HG03280 (cell line): ENCODE results near the gene DNAAF3.
A peak's percentile ranks its signal among the peaks of the same experiment; 100 is the strongest.
"Not testable (repeated sequence)": the region's sequence is repeated elsewhere in the genome, so short reads cannot be mapped to it uniquely, and the experiment has no call there.

Experiments
- ATAC-seq: cut with Tn5 transposase; IDR thresholded peaks from one replicate; pipeline ENCODE4 v1.9.1; 2021; ENCODE audit warnings: mild to moderate bottlenecking, moderate library complexity; ENCODE audit not compliant: unreplicated experiment

The DNAAF3 gene

DNA sequence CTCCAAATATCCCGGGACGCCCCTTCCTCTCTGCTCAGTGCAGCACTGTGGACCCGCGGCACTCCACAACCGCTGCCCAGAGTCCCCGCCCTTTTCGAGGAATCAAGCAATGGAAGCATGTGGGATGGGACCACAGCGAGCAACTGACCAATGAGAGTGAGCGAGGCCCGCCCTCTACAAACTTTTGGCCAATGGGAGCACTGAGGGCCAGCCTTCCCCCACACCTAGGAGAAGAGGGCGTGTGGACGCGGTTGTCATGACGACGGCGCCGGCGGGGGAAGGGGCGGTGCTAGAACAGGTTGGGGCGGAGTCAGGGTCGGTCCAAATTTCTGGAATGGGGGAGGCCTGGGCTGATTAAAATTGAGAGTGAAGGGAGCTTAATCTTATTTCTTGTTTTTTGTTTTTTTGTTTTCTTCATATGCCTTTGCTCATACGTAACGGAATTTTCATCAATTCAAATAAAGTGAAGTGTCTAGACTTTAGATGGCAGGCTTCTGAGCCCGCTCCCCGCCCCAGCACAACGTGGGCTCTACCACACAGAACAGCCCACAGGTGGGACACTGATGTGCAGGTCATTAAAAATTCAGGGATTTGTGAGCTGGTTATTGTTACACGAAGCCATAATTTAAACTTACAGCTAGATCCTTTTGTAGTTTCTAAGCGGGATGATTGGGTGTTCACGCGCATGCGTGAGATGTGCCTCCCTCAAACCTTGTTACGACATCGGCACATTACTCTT, at the start of gene DNAAF3:
Gene DNAAF3, minus strand, starts transcription at position 84 of the 739 bp plus-strand sequence. CDS start 200 bp downstream, outside the sequence.
- peak; percentile 70 for ATAC-seq

DNA sequence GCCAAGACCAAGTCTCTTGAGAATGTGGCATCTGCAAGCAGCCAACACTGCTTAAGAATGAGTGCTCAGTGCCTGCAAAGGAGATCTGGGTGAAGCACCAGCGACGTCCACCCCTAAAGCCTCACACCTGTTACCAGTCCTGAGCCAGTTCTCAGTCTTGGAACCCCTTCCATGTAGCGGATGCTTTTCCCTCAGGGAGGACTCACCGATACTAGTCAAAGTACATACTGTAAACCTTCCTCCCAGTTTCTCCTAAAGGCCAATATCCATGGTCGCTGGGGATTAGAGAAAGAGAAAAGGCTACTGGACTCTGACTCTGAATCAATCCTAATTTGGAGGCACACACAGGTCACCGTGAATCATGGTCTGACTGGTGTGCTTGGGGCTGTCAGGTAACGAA, 47.1 kb upstream of the DNAAF3 start:
- no peak for ATAC-seq

DNA sequence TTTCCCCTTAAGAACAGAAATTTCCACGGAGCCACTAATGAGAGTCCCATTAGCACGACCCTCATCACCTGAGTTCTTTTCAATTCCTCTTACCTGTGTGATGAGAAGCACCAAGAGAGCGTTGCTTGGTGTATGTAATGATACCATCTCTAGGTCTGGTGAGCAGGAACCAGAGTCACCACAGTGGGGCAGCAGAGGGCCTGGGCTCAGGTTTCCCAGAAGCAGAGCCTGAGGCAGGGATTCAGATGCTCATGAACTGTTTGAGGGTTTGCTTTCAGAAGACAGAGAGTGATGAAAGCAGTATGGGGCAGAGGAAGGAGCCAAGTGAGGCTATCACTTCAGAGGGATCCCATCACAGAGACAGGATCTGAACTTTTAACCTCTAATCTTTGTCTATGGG, 46.0 kb upstream of the DNAAF3 start:
- ATAC-seq: no peak

DNA sequence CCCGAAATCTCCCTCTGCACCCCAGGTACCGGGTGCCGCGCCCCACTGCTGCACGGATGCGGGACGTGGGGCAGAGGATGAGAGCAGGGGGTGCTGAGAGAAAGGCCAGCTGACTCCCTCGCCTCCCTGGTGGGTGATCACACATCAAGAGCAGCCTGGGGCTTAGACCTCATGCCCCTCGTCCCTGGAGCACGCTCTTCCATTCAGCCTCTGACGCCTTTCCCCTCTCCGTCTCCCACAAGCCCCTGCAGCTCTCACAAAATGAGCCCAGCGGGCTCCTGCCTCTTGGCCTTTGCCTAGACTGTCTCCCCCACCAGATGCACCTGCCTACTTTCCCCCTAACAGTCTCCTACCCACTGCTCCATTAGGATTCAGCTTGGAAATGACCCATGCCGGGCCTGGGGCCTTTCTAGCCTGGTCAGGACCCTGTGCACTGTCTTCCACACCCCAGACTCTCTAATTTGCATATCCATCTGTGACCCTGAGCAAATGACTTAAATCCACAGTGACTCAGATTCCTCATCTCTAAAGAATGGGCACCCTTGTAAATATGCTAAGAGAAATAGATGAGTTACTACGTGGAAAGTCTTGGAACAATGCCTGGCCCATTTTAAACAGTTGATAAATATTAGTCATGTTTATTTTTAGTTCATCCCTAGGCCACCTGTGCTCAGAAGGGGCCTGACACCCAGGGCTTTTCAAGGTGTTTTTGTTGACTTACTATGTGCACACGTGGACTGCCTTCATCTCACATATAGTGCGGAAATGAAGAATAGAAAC, 43.5 kb upstream of the DNAAF3 start:
- no peak for ATAC-seq

DNA sequence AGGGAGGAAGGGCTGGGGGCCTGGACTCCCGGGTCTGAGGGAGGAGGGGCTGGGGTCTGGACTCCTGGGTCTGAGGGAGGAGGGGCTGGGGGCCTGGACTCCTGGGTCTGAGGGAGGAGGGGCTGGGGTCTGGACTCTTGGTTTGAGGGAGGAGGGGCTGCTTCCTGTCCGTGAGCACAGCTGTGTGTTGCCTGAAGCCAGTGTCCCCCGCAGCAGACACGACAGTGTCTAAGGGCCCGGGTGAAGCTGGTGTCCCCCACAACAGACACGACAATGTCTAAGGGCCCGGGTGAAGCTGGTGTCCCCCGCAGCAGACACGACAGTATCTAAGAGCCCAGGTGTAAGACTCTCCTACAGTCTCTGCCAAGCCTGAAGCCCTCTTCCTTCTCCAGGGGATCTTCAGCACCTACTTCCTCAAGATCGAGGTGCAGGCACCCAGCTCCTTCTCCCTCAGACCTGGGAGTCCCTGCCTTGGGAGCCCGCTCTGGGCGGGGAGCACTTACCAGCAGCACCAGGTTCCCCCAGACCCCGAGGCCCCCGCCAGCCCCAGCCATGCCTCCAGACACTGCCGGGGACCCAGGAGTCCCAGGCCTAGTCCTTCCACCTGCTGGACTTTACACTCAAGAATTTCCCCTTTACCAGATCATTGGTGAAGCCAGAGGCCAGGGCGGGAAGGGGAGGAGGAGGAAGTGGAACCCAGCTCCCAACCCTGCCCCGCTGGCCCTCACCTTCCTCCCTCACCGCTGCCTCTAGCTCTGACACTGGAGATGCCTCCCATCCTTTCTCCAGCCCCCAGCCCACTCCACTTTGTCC, 42.7 kb upstream of the DNAAF3 start, which contains the start of gene PTPRH:
Gene PTPRH, minus strand, starts transcription at position 622 of the 813 bp plus-strand sequence. Its CDS starts 68 bp downstream, at position 554.
- no peak for ATAC-seq

DNA sequence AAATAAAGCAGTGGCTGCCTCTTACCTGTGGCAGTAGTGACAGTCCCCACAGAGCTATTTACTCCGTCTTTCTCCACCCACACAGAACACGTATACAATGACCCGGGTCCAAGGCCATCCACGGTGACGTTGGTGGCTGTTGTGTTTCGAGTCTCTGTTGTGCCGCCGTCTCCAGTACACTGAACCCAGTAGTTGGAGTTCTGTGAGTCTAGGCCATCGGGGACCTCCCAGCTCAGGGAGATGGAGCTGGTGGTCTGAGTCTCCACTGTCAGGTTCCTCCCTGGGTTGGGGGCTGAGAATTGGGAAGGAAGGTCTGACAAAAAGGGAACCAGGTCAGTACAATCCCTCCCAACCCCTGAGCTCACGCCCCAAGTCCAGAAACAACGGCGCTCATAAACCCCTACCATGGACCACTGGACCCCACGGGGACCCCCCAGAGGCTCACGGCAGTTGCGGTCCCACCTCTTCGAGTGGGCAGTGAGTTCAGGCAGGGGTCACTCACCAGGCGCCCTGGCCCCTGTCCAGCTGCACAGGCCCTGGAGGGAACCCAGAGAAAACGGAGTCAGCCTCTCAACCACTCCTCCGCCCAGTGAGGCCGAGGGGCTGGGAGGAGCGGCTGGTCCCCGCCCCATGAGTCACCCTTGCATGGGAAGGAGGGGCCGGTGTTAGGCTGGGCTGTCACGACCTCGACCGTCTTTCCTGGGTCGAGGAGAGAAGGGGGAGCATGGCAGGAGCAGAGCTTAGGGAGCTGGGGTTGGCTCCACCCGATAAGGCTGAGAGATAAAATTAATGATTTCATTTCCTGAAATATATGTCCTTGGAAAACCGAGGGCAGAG, 40.5 kb upstream of the DNAAF3 start:
- no peak for ATAC-seq

DNA sequence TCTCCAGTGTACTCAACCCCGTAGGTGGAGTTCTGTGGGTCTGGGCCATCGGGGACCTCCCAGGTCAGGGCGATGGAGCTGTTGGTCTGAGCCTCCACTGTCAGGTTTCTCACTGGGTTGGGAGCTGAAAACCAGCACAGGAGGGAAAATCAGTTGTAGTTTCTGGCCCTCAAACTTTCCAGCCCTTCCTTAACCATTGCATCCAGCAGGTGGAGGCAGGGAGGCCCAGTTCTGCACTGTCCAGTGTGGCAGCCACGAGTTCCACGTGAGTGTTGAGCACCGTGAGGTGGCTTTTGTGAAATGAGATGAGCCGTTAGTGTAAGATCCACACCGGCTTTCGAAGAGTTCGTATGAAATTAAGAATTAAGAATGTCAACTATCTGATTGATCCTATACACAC, 35.8 kb upstream of the DNAAF3 start:
- not testable (repeated sequence) for ATAC-seq

DNA sequence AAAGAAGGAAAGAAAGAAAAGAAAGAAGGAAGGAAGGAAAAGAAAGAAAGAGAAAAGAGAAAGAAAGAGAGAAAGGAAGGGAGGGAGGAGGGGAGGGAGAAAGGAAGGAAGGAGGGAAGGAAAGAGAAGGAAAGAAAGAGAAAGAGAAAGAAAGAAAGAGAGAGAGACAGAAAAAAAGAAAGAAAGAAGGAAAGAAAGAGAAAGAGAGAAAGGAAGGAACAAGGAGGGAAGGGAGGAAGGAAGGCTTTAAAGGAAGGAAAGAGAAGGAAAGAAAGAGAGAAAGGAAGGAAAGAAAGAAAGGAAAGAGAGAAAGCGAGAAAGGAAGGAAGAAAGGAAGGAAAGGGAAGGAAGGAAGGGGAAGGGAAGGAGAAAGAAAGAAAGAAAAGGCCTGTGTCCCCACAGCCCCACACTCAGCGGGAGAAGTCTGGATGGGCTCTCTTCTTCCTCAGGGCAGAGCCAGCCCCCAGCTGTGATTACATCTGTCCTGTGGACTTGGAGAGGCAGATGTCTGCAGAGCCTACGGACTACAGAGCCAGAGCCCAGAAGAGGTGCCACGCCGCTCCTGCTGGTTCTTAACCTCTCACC, 33.3 kb upstream of the DNAAF3 start:
- ATAC-seq: no peak

DNA sequence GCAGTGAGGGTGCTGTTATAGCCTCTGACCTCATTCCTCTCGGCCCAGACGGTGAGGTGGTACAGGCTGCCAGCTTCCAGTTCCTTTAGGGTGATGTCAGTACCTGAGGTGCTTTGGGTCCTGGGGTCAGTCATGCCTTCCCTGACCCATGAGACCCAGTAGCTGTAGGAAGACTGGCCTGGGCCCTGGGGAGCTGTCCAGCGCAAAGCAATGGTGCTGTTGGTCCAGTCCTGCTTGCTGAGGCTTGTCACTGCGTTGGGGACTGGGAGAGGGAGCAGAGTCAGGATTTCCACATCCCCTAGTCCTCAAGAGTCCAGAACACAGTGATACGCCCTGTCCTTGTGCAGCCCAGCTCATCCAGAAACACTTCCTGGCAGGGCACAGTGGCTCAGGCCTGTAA, 32.2 kb upstream of the DNAAF3 start:
- no peak for ATAC-seq

DNA sequence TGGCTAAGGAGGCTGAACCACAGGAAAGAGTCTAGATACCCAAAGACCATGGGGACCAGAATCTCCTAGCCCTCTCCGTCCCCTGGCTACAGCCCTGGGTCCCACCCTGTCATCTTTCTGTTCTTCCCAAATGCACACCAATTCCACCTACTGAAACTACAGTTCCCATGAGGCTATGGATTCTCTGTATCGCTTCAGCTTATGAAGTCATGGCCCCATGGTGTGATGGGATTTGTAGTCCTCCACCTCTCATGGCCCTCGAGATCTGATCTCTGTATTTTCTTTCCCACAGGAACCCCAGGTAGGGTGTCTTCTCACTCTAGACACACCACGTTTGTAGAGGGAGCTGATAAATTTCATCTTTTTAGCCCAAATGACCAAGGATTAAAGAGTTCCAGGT, 31.1 kb upstream of the DNAAF3 start:
- no peak for ATAC-seq

DNA sequence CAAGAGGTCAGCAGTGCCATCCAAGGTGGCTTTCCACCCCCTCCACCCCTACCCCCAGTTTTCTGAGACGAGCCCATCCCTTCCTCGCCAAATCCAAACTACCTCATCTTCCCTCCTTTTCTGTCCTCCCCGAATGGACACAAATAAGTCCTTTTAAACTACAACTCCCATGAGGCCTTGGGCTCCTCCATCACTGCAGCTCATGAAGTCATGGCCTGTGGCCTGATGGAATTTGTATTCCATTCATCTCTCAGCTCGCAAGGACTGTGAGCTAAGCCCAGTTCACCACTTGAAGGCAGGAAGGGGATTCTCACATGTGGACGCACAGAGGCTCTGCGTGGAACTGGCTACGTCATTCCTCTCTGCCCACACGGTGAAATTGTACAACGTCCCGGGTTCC, 30.4 kb upstream of the DNAAF3 start:
- ATAC-seq: no peak

DNA sequence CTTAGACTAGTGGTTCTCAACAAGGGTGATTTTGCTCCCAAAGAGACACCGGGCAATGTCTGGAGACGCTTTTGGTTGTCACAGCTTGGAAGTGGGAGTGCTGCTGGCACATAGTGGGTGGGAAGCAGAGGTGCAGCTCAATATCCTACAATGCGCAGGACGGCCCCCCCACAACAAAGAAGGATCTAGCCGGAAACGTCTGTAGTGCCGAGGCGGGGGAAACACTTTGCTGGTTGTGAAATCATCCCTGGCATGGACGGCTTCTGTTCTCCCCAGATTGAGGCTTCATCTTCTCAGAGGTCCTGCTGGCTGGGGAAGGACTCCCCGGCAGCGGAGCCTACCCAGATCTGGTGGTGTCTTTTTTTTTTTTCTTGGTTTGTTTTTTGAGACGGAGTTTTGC, 27.1 kb upstream of the DNAAF3 start:
- no peak for ATAC-seq

DNA sequence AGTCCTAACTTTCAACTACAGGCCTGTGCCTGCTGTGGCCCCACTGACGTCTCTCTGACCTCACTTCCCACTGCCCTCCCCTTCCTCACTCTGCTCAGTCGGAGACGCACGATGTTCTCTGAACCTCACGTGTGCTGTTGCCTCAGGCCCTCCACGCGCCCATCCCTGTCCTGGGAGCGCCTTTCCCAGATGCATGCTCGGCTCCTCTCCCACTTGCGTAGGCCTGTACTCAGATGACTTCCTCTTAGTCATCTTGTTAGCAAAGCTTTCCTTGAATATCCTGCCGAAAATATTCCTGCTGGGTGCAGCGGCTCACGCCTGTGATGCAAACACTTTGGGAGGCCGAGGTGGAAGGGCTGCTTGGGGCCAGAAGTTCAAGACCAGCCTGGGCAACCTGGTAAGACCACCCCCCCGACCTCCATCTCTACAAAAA, 23.0 kb upstream of the DNAAF3 start:
- ATAC-seq: no peak

DNA sequence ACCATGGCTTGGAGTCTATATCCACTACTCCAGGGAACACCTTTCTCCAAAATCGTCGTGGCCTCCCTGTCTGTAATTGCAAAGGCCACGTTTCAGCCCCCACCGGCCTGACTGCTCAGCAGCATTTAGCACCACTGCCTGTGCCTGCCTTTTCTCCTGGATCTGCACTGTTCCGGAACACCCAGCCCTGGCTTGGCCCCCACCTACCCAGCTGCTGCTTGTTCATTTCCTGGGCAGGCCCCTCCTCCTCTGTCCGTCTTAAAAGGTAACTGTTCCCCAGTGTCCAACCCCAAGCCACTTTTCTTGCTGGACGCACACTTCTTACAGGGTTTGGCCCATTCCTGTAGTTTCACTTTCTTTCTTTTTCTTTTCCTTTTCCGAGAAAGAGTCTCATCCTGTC, 22.2 kb upstream of the DNAAF3 start:
- no peak for ATAC-seq

DNA sequence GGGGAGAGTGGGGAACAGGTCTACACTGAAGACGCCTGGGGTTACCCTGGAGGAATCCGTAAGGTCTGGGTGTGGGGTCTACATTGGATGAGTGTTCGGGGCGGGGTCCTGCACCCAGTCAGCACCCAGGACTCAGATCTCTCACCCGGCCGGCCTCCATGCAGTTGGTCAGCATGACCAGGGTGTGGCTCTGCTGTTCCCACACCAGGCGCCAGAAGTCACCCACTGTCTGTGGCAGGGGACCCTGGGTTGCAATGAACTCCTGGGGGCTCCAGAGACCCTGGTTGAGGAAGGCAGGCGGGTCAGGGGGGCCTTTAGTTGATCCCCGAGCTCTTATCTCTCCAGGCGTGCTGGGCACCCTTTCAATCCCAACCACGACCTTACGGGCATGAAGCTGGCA, 19.7 kb upstream of the DNAAF3 start:
- no peak for ATAC-seq

DNA sequence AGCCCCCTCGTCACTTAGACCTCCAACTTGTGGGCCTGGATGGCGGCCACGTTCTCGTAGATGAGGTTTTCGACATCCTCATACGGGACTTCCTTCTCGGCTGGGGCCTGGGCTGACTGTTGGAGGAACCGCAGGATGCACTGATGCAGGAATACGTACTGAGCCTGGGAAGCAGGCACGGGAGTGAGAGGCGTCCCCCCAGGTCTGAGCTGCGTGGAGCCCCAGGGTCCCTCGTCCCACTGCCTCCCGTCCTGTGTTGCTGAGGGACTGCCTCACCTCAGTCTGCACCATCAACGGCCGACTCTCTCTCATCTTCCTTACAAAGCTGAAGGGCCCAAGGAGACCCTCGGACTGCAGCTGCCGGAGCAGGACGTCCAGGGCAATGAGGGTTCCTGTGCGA, 15.3 kb upstream of the DNAAF3 start:
- no peak for ATAC-seq

DNA sequence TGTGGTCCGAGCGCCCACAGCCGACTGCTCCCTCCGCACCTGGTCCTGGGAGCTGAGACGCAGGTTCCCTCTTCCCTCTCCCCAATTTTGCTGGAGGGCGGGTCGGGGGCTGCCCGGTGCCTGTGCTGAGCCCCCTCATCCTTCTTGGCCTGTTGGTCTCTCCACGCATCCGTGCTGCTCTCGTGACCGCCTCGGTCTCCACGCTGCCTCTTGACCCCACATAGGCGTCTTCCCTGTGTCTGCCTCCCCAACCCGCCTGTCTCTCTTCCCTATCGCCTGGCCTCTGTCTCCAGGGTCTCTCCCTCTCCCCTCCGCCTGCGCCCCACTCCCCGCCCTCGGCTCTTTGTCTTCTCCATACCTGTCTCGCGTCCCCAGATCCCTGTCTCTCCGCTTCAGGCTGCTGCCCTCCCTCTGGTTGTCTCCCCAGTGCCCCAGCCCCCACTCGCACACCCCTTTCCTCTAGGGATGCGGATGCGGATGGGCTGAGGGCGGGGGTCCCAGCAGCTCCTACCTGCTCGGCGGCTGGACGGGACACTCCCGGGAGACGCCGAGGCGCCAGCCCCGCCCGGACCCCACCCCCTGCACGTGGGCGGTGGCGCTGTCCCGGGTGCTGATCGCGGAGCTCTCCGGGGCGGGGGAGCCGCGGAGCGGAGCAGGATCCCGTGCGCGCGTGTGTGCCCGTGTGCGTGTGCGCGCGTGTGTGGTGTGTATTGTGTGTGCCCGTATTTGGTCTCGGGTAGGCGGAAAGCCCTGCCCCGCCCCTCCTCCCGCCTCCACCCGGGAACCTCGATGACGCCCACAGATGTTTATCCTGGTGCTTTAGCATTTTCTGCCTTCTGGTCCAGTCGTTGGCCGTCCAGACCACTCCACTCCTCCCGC, 13.4 kb upstream of the DNAAF3 start, which contains the start of gene SYT5:
Gene SYT5, minus strand, starts transcription at position 684 of the 879 bp plus-strand sequence. CDS start 1,248 bp downstream, outside the sequence.
- ATAC-seq: peak; percentile 43

DNA sequence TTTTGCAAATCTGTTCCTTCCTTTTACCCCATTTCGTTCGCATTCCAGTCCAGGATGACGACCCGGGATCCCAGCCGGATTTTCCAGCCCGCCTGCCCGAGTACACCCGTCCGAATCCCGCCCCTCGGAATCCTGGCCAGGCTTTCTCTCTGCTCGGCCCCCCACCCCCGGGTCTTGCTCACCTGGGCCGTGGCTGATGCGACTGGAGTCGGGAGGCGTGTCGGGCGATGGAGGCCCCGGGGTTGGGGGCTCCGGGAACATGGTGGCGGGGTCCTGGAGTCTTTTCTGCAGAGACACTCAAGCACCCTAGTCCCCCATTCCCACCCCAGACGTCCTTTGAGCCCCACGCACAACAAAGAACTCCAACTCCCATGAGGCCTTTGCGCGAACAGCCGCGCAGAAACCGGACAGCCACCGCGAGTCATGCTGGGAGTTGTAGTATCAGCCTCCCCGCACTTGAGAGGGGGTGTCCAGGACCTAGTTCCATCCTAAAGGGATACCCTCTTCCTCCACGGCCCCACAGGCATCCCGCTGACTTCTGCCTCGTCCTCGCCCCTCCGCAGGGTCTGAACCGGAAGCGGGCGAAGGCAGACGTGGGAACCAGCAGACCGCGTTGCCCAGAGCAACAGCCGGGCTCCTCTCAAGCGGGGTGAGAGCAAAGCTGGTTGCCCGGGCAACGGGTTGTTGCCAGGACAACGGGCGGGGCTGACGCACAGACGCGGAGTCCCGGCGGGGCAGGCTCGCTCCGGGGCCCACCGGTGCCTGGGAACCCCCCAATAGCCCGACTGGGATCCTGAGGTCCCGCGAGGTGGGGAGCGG, 12.6 kb upstream of the DNAAF3 start:
- peak; percentile 79 for ATAC-seq
